ENCODE data around the gene ETFB.

ETFB gene

GRCh38 chr19:51370230-51370629 is 4.0 kb upstream of the ETFB start:
- Histone ChIP-seq H3K9ac (ENCODE audit: low read length) (no peak overlapping the region), H3K4me3 (ENCODE audit: low read length) (no peak overlapping the region), H3K27me3 (ENCODE audit: control insufficient read depth, insufficient read depth, low read length) (no peaks in the 10 kb centered on the region), H3K4me1 (ENCODE audit: control insufficient read depth, insufficient read depth, low read length) (peaks cover 13% of the 10 kb centered on the region), H3K36me3 (ENCODE audit: control insufficient read depth, insufficient read depth, low read length) (no peaks in the 10 kb centered on the region), H3K9me3 (ENCODE audit: control insufficient read depth, low read length) (no peaks in the 10 kb centered on the region)

- Histone ChIP-seq H3K27me3 (ENCODE audit: control insufficient read depth, insufficient read depth, low read length) (no peaks in the 10 kb centered on the region), H3K36me3 (ENCODE audit: control insufficient read depth, insufficient read depth, low read length) (no peaks in the 10 kb centered on the region), H3K9ac (ENCODE audit: low read length) (peak within 1 kb of the TSS; percentile 64), H3K4me1 (ENCODE audit: control insufficient read depth, insufficient read depth, low read length) (peaks cover 25% of the 10 kb centered on the region), H3K9me3 (ENCODE audit: control insufficient read depth, low read length) (no peaks in the 10 kb centered on the region), H3K4me3 (ENCODE audit: low read length) (peak within 1 kb of the TSS; percentile 95)
These were observed 2.4 kb upstream of the ETFB start, which contains the start of gene CLDND2 for GRCh38 chr19:51368366-51369282. Gene CLDND2 (minus strand): TSS chr19:51369003. CDS start chr19:51368577, 426 bp downstream.

GRCh38 chr19:51367565-51368365 is 1.6 kb upstream of the ETFB start:
- no peaks in the 10 kb centered on the region for H3K27me3 ChIP-seq (ENCODE audit: control insufficient read depth, insufficient read depth, low read length)
- no peaks in the 10 kb centered on the region for H3K36me3 ChIP-seq (ENCODE audit: control insufficient read depth, insufficient read depth, low read length)
- H3K9me3 ChIP-seq (ENCODE audit: control insufficient read depth, low read length), result no peaks in the 10 kb centered on the region
- H3K4me3 ChIP-seq (ENCODE audit: low read length), result peak overlapping the region; percentile 95
- peak overlapping the region; percentile 91 for H3K9ac ChIP-seq (ENCODE audit: low read length)
- peaks cover 33% of the 10 kb centered on the region for H3K4me1 ChIP-seq (ENCODE audit: control insufficient read depth, insufficient read depth, low read length)

- Histone ChIP-seq H3K9me3 (ENCODE audit: control insufficient read depth, low read length) (no peaks in the 10 kb centered on the region), H3K9ac (ENCODE audit: low read length) (peak overlapping the region; percentile 91), H3K36me3 (ENCODE audit: control insufficient read depth, insufficient read depth, low read length) (no peaks in the 10 kb centered on the region), H3K4me3 (ENCODE audit: low read length) (peak overlapping the region; percentile 95), H3K4me1 (ENCODE audit: control insufficient read depth, insufficient read depth, low read length) (peaks cover 39% of the 10 kb centered on the region), H3K27me3 (ENCODE audit: control insufficient read depth, insufficient read depth, low read length) (no peaks in the 10 kb centered on the region)
These were observed 1.0 kb upstream of the ETFB start for GRCh38 chr19:51367255-51367564.

GRCh38 chr19:51366389-51367254 is 434 bp upstream of the ETFB start:
- Histone ChIP-seq H3K4me3 (ENCODE audit: low read length) (peak overlapping the region; percentile 95), H3K9ac (ENCODE audit: low read length) (peak overlapping the region; percentile 94), H3K9me3 (ENCODE audit: control insufficient read depth, low read length) (no peaks in the 10 kb centered on the region), H3K4me1 (ENCODE audit: control insufficient read depth, insufficient read depth, low read length) (peaks cover 43% of the 10 kb centered on the region), H3K27me3 (ENCODE audit: control insufficient read depth, insufficient read depth, low read length) (no peaks in the 10 kb centered on the region), H3K36me3 (ENCODE audit: control insufficient read depth, insufficient read depth, low read length) (no peaks in the 10 kb centered on the region)

GRCh38 chr19:51365211-51365964 is 800 bp downstream of the ETFB start:
- Histone ChIP-seq H3K27me3 (ENCODE audit: control insufficient read depth, insufficient read depth, low read length) (no peaks in the 10 kb centered on the region), H3K4me1 (ENCODE audit: control insufficient read depth, insufficient read depth, low read length) (peaks cover 43% of the 10 kb centered on the region)

GRCh38 chr19:51364200-51365106 is 1.7 kb downstream of the ETFB start:
- no peak overlapping the region for H3K4me3 ChIP-seq (ENCODE audit: low read length)
- no peaks in the 10 kb centered on the region for H3K9me3 ChIP-seq (ENCODE audit: control insufficient read depth, low read length)
- no peaks in the 10 kb centered on the region for H3K27me3 ChIP-seq (ENCODE audit: control insufficient read depth, insufficient read depth, low read length)
- H3K36me3 ChIP-seq (ENCODE audit: control insufficient read depth, insufficient read depth, low read length), result no peaks in the 10 kb centered on the region
- peaks cover 43% of the 10 kb centered on the region for H3K4me1 ChIP-seq (ENCODE audit: control insufficient read depth, insufficient read depth, low read length)
- no peak overlapping the region for H3K9ac ChIP-seq (ENCODE audit: low read length)

More at GRCh38 chr19:51365211-51365964, 800 bp downstream of the ETFB start:
- Histone ChIP-seq H3K9ac (ENCODE audit: low read length) (peak overlapping the region; percentile 94), H3K4me3 (ENCODE audit: low read length) (peak overlapping the region; percentile 80), H3K9me3 (ENCODE audit: control insufficient read depth, low read length) (no peaks in the 10 kb centered on the region), H3K36me3 (ENCODE audit: control insufficient read depth, insufficient read depth, low read length) (no peaks in the 10 kb centered on the region)

GRCh38 chr19:51361239-51361638 is 4.9 kb downstream of the ETFB start:
- Histone ChIP-seq H3K27me3 (ENCODE audit: control insufficient read depth, insufficient read depth, low read length) (no peaks in the 10 kb centered on the region), H3K9me3 (ENCODE audit: control insufficient read depth, low read length) (no peaks in the 10 kb centered on the region), H3K9ac (ENCODE audit: low read length) (no peak overlapping the region), H3K36me3 (ENCODE audit: control insufficient read depth, insufficient read depth, low read length) (no peaks in the 10 kb centered on the region), H3K4me1 (ENCODE audit: control insufficient read depth, insufficient read depth, low read length) (peaks cover 30% of the 10 kb centered on the region), H3K4me3 (ENCODE audit: low read length) (no peak overlapping the region)

GRCh38 chr19:51359294-51359693 is 6.9 kb downstream of the ETFB start:
- H3K9ac ChIP-seq (ENCODE audit: low read length), result no peak overlapping the region

GRCh38 chr19:51357952-51358351 is 8.2 kb downstream of the ETFB start:
- no peaks in the 10 kb centered on the region for H3K27me3 ChIP-seq (ENCODE audit: control insufficient read depth, insufficient read depth, low read length)
- H3K9me3 ChIP-seq (ENCODE audit: control insufficient read depth, low read length), result no peaks in the 10 kb centered on the region
- no peak overlapping the region for H3K9ac ChIP-seq (ENCODE audit: low read length)
- peaks cover 12% of the 10 kb centered on the region for H3K4me1 ChIP-seq (ENCODE audit: control insufficient read depth, insufficient read depth, low read length)
- H3K4me3 ChIP-seq (ENCODE audit: low read length), result no peak overlapping the region
- no peaks in the 10 kb centered on the region for H3K36me3 ChIP-seq (ENCODE audit: control insufficient read depth, insufficient read depth, low read length)

More at GRCh38 chr19:51359294-51359693, 6.9 kb downstream of the ETFB start:
- Histone ChIP-seq H3K27me3 (ENCODE audit: control insufficient read depth, insufficient read depth, low read length) (no peaks in the 10 kb centered on the region), H3K9me3 (ENCODE audit: control insufficient read depth, low read length) (no peaks in the 10 kb centered on the region), H3K36me3 (ENCODE audit: control insufficient read depth, insufficient read depth, low read length) (no peaks in the 10 kb centered on the region), H3K4me3 (ENCODE audit: low read length) (no peak overlapping the region), H3K4me1 (ENCODE audit: control insufficient read depth, insufficient read depth, low read length) (peaks cover 25% of the 10 kb centered on the region)

Measured in mucosa of stomach (tissue), 1 donor.